H9 (cell line): Measurements from ENCODE around the gene ZNF280C. TPM values are rescaled to one million over a fixed set of nuclear protein-coding genes. Genes with fewer than 3 reads are reported as not detected.

Experiments
- DNase-seq: peaks from one replicate; pipeline ENCODE4 v3.0.0-alpha.2; 2017
- H2AFZ ChIP-seq: one replicate; pipeline ENCODE4 v1.6.1; 2013; ENCODE audit warnings: mild to moderate bottlenecking, low read length, control low read depth, moderate library complexity
- H2AK5ac ChIP-seq: 2 replicates; pipeline ENCODE4 v1.6.1; 2013; ENCODE audit warnings: low read length, control low read depth, mixed read lengths; ENCODE audit not compliant: insufficient read length
- H2BK120ac ChIP-seq: one replicate; pipeline ENCODE4 v1.6.1; 2013; ENCODE audit warnings: low read depth, mild to moderate bottlenecking, low read length, control low read depth, inconsistent platforms; ENCODE audit not compliant: poor library complexity, severe bottlenecking
- H2BK12ac ChIP-seq: 2 replicates; pipeline ENCODE4 v1.6.1; 2013; ENCODE audit warnings: low read length, control low read depth, mixed read lengths, low read depth; ENCODE audit not compliant: insufficient read length
- H2BK15ac ChIP-seq: 2 replicates; pipeline ENCODE4 v1.6.1; 2013; ENCODE audit warnings: low read depth, low read length, control low read depth
- H2BK20ac ChIP-seq: one replicate; pipeline ENCODE4 v1.6.1; 2013; ENCODE audit warnings: low read depth, mild to moderate bottlenecking, low read length, control low read depth, inconsistent platforms; ENCODE audit not compliant: poor library complexity, severe bottlenecking
- H2BK5ac ChIP-seq: 2 replicates; pipeline ENCODE4 v1.6.1; 2013; ENCODE audit warnings: low read length, control low read depth, mixed read lengths; ENCODE audit not compliant: insufficient read length
- H3K14ac ChIP-seq: 2 replicates; pipeline ENCODE4 v1.6.1; 2013; ENCODE audit warnings: low read length, control low read depth; ENCODE audit not compliant: insufficient read depth
- H3K18ac ChIP-seq: 2 replicates; pipeline ENCODE4 v1.6.1; 2013; ENCODE audit warnings: low read depth, mild to moderate bottlenecking, mixed read lengths, low read length, control low read depth; ENCODE audit not compliant: insufficient read length
- H3K23ac ChIP-seq: 2 replicates; pipeline ENCODE4 v1.6.1; 2013; ENCODE audit warnings: low read length, control low read depth, mixed read lengths, low read depth; ENCODE audit not compliant: insufficient read length
- H3K23me2 ChIP-seq: 2 replicates; pipeline ENCODE4 v1.6.1; 2013; ENCODE audit warnings: low read depth, mild to moderate bottlenecking, mixed read lengths, low read length, control low read depth; ENCODE audit not compliant: insufficient read length, poor library complexity, severe bottlenecking
- H3K27ac ChIP-seq: 2 replicates; pipeline ENCODE4 v1.5.1; 2013; ENCODE audit warnings: low read length, control low read depth, mixed read lengths, low read depth; ENCODE audit not compliant: insufficient read length
- H3K27me3 ChIP-seq: 2 replicates; pipeline ENCODE4 v1.6.1; 2013; ENCODE audit warnings: low read length, control low read depth, inconsistent platforms; ENCODE audit not compliant: insufficient read depth
- H3K4ac ChIP-seq: 2 replicates; pipeline ENCODE4 v1.6.1; 2013; ENCODE audit warnings: low read depth, mild to moderate bottlenecking, control low read depth, inconsistent platforms, low read length, moderate library complexity
- H3K4me1 ChIP-seq: 2 replicates; pipeline ENCODE4 v1.6.1; 2013; ENCODE audit warnings: low read length, control low read depth, inconsistent platforms; ENCODE audit not compliant: insufficient read depth
- H3K4me2 ChIP-seq: 2 replicates; pipeline ENCODE4 v1.6.1; 2013; ENCODE audit warnings: low read length, control low read depth, mixed read lengths; ENCODE audit not compliant: insufficient read length, insufficient read depth
- H3K56ac ChIP-seq: 2 replicates; pipeline ENCODE4 v1.6.1; 2013; ENCODE audit warnings: low read depth, mild to moderate bottlenecking, mixed read lengths, low read length, control low read depth; ENCODE audit not compliant: insufficient read length
- H3K79me1 ChIP-seq: 2 replicates; pipeline ENCODE4 v1.6.1; 2013; ENCODE audit warnings: low read depth, mild to moderate bottlenecking, moderate library complexity, low read length, control low read depth, inconsistent platforms; ENCODE audit not compliant: insufficient read depth, poor library complexity, severe bottlenecking
- H3K79me2 ChIP-seq: 2 replicates; pipeline ENCODE4 v1.6.1; 2013; ENCODE audit warnings: low read length, control low read depth, inconsistent platforms; ENCODE audit not compliant: insufficient read depth
- H3K9ac ChIP-seq: 2 replicates; pipeline ENCODE4 v1.6.1; 2013; ENCODE audit warnings: low read length, control low read depth, mixed read lengths; ENCODE audit not compliant: insufficient read length; ENCODE audit errors: extremely low read depth
- H3K9me3 ChIP-seq: one replicate; pipeline ENCODE4 v1.6.1; 2013; ENCODE audit warnings: low read depth, low read length, inconsistent platforms; ENCODE audit not compliant: control insufficient read depth
- H3T11ph ChIP-seq: one replicate; pipeline ENCODE4 v1.6.1; 2013; ENCODE audit warnings: mild to moderate bottlenecking, low read length, control low read depth, inconsistent platforms
- H4K20me1 ChIP-seq: one replicate; pipeline ENCODE4 v1.6.1; 2013; ENCODE audit not compliant: control insufficient read depth, insufficient read length, insufficient read depth
- H4K5ac ChIP-seq: 2 replicates; pipeline ENCODE4 v1.6.1; 2013; ENCODE audit warnings: low read depth, mild to moderate bottlenecking, mixed read lengths, low read length, control low read depth; ENCODE audit not compliant: insufficient read length
- H4K8ac ChIP-seq: replicated peaks from 2 replicates; pipeline ENCODE4 v1.6.1; 2013; ENCODE audit warnings: low read length, control low read depth, mixed read lengths, low read depth; ENCODE audit not compliant: insufficient read length
- H4K91ac ChIP-seq: 2 replicates; pipeline ENCODE4 v1.6.1; 2013; ENCODE audit warnings: low read depth, mild to moderate bottlenecking, moderate library complexity, mixed read lengths, low read length, control low read depth; ENCODE audit not compliant: insufficient read length
- H3K27ac Mint-ChIP-seq, 3 experiments: 2 replicates in 2 of 3; 3 replicates in 1 of 3; pipeline ENCODE4 v1.8.0; 2020 to 2021; ENCODE audit warnings: mixed read lengths in 3 of 3, mild to moderate bottlenecking in 1 of 3, moderate library complexity in 1 of 3
- H3K27me3 Mint-ChIP-seq: 2 replicates; pipeline ENCODE4 v1.8.0; 2021; ENCODE audit warnings: low read depth, mild to moderate bottlenecking, moderate library complexity, mixed read lengths
- H3K36me3 Mint-ChIP-seq, 3 experiments: 2 replicates in 2 of 3; 3 replicates in 1 of 3; pipeline ENCODE4 v1.8.0; 2020 to 2021; ENCODE audit warnings: low read depth in 3 of 3, mixed read lengths in 3 of 3; ENCODE audit not compliant: insufficient read depth in 1 of 3
- H3K4me1 Mint-ChIP-seq, 2 experiments: 2 replicates each; pipeline ENCODE4 v1.8.0; 2020; ENCODE audit warnings: mixed read lengths in 2 of 2
- H3K4me3 Mint-ChIP-seq, 2 experiments: 2 replicates in 1 of 2; 3 replicates in 1 of 2; pipeline ENCODE4 v1.8.0; 2020 to 2021; ENCODE audit warnings: mild to moderate bottlenecking in 2 of 2, mixed read lengths in 2 of 2, moderate library complexity in 1 of 2
- H3K9me3 Mint-ChIP-seq, 2 experiments: 2 replicates in 1 of 2; 3 replicates in 1 of 2; pipeline ENCODE4 v1.8.0; 2020; ENCODE audit warnings: mild to moderate bottlenecking in 2 of 2, mixed read lengths in 2 of 2, moderate library complexity in 1 of 2
- WGBS: extraction: QIAGEN DNeasy Blood & Tissue Kit; methylation state at CpG from one replicate; pipeline ENCODE4 v1.1.7; 2013; ENCODE audit warnings: missing lambda C conversion rate, low lambda C conversion rate, mixed read lengths; ENCODE audit not compliant: insufficient read length; ENCODE audit errors: extremely low coverage; 5-methylcytosine and 5-hydroxymethylcytosine counted together
- total RNA-seq: library from RNA; stranded (reverse); gene quantifications from 2 replicates; pipeline ENCODE4 v1.2.1, GENCODE V29; 2021
- TF ChIP-seq, protein P1 (sequence below): fragments of 200-600 bp; sonication (generic); conservative IDR thresholded peaks from 3 replicates; pipeline ENCODE4 v1.8.0; 2021; ENCODE audit warnings: antibody characterized with exemption, mild to moderate bottlenecking

The ZNF280C gene
- total RNA-seq, 1 experiment from 2014 or later, result 6.6 TPM

DNA sequence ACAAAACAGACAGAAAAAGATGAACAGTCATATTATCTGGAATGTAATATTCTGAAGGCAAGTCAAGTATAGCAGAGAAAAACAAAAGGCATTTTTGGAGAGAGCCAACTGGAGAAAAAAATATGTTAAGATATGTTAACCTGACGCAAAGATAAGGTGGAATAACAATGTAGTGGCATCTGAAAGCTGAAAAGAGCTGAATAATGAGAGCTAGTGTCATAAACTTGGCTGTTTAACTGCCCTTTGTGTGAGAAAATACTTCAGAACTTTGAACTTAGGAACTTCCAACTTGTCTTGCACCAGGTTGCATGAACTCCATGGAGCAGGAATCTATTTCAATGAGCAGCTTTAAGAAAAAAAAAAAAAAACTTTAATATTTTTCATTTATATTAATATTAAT is 64.1 kb downstream of the ZNF280C start:
- TF ChIP-seq, protein P1, sequence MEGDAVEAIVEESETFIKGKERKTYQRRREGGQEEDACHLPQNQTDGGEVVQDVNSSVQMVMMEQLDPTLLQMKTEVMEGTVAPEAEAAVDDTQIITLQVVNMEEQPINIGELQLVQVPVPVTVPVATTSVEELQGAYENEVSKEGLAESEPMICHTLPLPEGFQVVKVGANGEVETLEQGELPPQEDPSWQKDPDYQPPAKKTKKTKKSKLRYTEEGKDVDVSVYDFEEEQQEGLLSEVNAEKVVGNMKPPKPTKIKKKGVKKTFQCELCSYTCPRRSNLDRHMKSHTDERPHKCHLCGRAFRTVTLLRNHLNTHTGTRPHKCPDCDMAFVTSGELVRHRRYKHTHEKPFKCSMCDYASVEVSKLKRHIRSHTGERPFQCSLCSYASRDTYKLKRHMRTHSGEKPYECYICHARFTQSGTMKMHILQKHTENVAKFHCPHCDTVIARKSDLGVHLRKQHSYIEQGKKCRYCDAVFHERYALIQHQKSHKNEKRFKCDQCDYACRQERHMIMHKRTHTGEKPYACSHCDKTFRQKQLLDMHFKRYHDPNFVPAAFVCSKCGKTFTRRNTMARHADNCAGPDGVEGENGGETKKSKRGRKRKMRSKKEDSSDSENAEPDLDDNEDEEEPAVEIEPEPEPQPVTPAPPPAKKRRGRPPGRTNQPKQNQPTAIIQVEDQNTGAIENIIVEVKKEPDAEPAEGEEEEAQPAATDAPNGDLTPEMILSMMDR, result no peak
- H3K23me2 ChIP-seq, result no peaks in the 10 kb centered on the region
- Mint-ChIP-seq H3K4me1 (no peaks in the 10 kb centered on the region), H3K27ac (no peak overlapping the region), H3K4me3 (no peak overlapping the region), H3K9me3 (peaks cover 0 to 31% of the 10 kb centered on the region in 2 experiments; a peak in 2 of 5 replicates), H3K27me3 (no peaks in the 10 kb centered on the region; the same call in 1 of the 2 replicates), H3K36me3 (peaks cover 18 to 35% (median 33%) of the 10 kb centered on the region in 3 experiments)
- no peak overlapping the region for H3K27ac ChIP-seq
- H2BK5ac ChIP-seq, result no peak overlapping the region
- no peak overlapping the region for H4K8ac ChIP-seq
- H2AK5ac ChIP-seq, result no peak overlapping the region
- H3T11ph ChIP-seq, result no peak overlapping the region
- H3K79me1 ChIP-seq, result no peaks in the 10 kb centered on the region
- H3K18ac ChIP-seq, result no peak overlapping the region
- H4K20me1 ChIP-seq, result no peaks in the 10 kb centered on the region
- DNase-seq, result no peak
- no peaks in the 10 kb centered on the region for H3K9me3 ChIP-seq
- no peak overlapping the region for H2BK120ac ChIP-seq
- no peaks in the 10 kb centered on the region for H3K79me2 ChIP-seq
- H3K14ac ChIP-seq, result no peak overlapping the region
- H3K9ac ChIP-seq, result no peak overlapping the region
- H2BK20ac ChIP-seq, result no peak overlapping the region
- H3K27me3 ChIP-seq, result no peaks in the 10 kb centered on the region
- H2BK12ac ChIP-seq, result no peak overlapping the region
- no peak overlapping the region for H2AFZ ChIP-seq
- H4K5ac ChIP-seq, result no peak overlapping the region
- WGBS, result no CpG with 5 or more reads among the region's 1 CpG
- no peak overlapping the region for H3K56ac ChIP-seq
- H3K4me1 ChIP-seq, result no peaks in the 10 kb centered on the region
- H3K4ac ChIP-seq, result no peak overlapping the region
- H3K23ac ChIP-seq, result no peak overlapping the region
- H4K91ac ChIP-seq, result no peak overlapping the region
- H2BK15ac ChIP-seq, result no peak overlapping the region
- H3K4me2 ChIP-seq, result no peak overlapping the region
